Measurements from ENCODE around the gene BCAS3.
"Not testable (repeated sequence)": the region's sequence is repeated elsewhere in the genome, so short reads cannot be mapped to it uniquely, and the experiment has no call there.

Gene BCAS3

GRCh38 chr17:61331886-61332285 lies 654.2 kb downstream of the BCAS3 start:
- DNase-seq: no peak

DNA sequence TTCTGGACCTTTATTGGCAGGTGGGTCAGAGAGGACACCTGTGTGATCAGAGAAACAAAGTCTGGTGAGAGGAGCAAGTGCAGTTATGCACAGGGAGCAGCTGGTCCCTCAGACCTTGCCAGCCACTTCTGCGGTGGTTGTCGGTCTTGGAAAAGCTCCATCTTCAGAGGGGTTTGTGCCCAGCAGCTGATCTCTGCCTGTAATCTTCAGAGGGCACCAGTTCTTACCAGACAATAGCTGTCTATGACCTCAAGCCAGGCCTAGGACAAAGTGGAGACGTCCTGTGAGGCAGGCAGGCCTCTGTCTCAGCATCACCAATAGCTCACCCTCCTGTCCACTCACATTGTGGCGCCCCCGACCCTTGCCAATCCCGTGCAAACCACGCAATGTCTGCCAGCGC lies 655.5 kb downstream of the BCAS3 start:
- no peak for DNase-seq

DNA sequence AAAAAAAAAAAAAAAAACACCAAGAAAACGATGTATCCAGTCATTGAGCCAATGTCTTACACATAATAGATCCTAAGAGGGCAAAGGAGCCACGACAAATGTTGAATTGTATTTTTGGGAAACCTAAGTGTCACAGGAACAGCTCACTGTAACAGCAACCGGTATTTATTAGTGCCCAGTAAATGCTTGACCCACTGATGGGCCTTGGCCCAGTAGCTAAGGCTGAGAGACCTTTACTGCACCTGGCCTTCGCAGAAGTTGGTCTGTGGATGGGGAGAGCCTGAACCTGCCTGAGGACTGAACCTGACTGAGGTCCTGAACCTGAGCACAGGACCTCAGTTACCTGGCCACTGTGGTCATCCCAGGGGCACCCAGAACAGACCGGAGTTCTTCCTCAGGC lies 657.0 kb downstream of the BCAS3 start:
- no peak for DNase-seq

DNA sequence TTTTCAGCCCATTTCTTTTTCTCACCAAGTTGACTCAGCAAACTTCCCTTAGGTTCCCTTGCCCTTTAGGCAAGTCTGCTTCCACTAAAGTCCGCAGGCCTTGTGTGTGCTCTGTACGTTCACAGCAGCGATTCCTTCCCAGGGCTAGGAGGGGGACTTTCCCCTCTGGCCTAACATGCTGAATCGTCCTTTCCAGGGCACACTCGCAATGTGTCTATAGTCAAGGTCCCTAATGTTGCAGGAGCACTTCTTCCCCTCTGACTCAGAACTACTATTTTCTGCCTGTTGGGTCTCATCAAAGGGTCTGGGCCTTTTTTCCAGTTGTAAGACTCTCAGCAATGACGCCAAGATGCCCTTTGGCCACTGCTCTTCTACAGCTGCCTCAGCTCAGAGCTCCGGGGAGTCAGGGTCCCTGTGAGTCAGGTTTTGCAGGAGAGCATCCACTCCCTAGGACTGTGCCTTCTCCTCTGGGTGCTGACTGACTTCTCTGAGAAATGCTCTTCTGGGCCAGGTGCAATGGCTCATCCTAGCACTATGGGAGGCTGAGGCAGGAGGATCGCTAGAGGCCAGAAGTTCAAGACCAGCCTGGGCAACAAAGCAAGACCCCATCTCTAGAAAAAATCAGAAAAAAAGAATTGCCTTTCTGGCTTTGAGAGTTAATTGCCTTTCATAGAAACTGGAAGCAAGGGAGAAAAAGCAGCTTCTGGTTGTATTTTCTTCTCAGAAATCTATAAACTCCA lies 657.6 kb downstream of the BCAS3 start:
- no peak for DNase-seq

GRCh38 chr17:61335845-61336655 lies 658.4 kb downstream of the BCAS3 start:
- no peak for DNase-seq

DNA sequence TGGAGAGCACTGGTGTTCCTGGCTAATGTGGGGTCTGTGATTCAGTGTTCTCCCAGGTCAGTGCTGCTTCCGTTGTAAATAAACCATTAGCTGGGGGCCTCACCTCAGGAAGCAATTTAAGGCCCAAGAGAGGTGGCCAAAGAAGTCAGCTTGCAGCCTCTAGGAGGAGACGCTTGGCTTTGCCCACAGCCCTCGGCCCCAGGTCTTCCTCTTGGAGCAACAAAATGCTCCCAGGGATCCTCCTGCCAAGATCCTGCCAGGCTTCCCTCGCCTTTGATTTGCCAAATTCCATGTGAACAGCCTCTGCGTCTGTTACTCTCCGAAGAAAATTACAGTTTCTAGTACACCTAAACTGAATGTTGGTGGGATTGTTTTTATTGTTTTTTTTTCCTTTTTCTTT lies 659.6 kb downstream of the BCAS3 start:
- no peak for DNase-seq

- no peak for DNase-seq
Observed at GRCh38 chr17:61338000-61338798, 660.5 kb downstream of the BCAS3 start.

GRCh38 chr17:61338874-61339478 lies 661.3 kb downstream of the BCAS3 start:
- no peak for DNase-seq

GRCh38 chr17:61340431-61341209 lies 663.0 kb downstream of the BCAS3 start:
- DNase-seq: no peak

GRCh38 chr17:61343576-61343975 lies 665.9 kb downstream of the BCAS3 start:
- DNase-seq: no peak

GRCh38 chr17:61345061-61345460 lies 667.4 kb downstream of the BCAS3 start:
- no peak for DNase-seq

- no peak for DNase-seq
Observed at GRCh38 chr17:61345825-61346666, 668.4 kb downstream of the BCAS3 start.

- no peak for DNase-seq
Observed at GRCh38 chr17:61349350-61349749, 671.7 kb downstream of the BCAS3 start.

DNA sequence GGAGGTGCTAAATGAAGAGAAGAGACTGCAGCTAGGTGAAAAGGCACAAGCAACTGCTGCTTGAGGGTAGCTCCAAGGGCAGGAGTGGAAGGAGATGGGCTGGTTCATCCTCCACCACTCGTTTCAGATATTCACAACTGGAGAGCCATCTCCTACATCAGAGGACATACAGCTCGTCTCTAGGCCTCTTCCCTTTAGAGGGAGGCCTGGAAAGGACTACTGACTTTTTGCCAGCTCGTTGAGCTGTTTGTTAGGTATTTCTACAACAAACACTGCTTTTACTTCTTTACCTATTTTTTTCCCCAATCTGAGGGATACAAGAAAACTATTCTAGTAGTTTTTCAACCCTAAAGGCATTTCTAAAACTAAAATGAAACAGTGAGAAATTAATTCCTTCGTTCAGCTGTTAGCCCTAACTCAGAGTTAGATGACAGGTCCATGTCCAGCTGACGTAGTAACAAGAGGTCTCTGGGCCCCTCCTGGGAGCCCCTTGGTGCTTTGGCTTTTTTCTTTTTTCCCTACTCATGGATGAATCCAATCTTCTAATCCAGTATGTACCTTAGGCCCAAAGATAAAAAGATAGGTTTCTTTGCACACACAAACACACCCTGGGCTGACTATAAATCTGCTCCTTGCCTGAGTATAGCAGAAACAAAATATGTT lies 674.2 kb downstream of the BCAS3 start:
- no peak for DNase-seq

DNA sequence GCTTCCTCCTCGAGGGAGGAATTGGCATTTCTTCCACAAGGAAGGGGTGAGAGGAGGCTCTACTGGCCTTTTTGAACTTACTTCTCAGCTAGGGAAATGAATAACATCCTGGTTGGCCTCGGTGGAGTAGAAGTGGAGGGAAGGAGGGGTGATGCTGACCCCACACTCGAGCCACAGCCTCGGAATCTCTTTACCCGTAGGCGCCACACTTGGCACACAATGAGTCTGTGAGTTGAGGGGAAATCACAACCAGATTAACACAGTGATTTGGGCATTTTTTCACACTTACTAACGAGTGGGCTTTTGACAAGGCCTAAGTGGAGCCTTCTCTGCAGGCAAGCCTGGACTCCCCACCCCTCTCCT lies 674.7 kb downstream of the BCAS3 start:
- no peak for DNase-seq

DNA sequence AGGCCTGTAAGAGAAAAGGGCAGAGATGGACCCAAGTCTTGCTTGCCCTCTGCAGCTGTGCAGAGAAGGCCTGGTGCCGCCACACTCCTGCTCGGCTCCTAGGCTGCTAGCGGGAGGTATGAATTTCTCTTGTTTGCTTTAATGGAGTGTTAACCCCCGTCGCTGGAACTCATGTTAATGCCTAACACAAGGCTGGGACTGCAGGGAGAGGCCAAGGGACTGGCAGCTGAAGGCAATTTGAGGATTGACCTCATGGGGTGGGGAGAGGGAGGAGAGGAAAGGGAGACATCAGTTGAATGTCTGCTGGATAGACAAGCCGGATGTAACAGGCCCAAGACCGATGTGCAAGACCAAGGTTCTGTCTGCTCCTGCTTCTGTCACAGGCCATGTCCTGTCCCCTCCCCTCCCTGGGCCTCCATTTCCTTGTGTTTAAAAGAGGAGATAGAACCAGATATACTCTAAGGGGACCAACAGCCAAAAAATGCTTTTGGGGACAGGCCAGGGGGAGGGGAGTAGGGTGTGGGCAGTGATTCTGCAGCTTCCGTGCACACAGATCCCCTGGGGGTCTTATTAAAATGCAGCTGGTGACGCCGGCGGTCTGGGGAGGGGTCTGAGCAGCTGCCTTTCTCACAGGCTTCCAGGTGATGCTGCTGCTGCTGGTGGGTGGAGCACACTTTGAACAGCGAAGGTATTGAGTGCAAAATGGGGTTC lies 675.3 kb downstream of the BCAS3 start:
- no peak for DNase-seq

DNA sequence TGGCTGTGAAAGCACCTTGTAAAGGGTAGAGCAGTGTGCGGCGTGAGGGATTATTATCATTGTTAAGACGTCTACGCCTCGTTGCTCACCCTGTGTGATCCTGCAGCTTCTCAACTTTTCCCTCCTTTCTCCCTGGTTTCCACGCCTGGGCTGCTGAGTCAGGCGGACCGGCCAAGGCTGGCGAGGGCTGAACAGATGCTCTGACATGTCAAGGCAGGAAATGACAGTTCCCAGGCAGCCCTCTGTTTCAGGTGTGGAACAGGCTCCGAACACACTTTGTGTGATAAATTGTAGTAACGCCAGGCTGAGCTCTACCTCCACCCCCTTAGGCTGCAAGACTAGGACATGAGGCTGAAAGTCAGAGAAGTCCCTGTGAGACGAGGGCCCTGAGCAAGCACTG lies 676.0 kb downstream of the BCAS3 start:
- DNase-seq: no peak

- no peak for DNase-seq
Observed at GRCh38 chr17:61354895-61355874, 677.5 kb downstream of the BCAS3 start.

- DNase-seq: not testable (repeated sequence)
Observed at GRCh38 chr17:61357061-61357460, 679.4 kb downstream of the BCAS3 start.
